IMR-90 (cell line): ENCODE data around the gene BTBD9. TPM values are rescaled to one million over a fixed set of nuclear protein-coding genes. Genes with fewer than 3 reads are reported as not detected.

Source experiments
- ATAC-seq: fragments of 200-7000 bp; cut with Tn5 transposase; 2 replicates; pipeline ENCODE4 v1.9.1; 2020; ENCODE audit warnings: low read depth, mild to moderate bottlenecking, moderate library complexity
- BruUV-seq: library from RNA; stranded (reverse); fragments of 400-500 nt; replicated peaks from 2 replicates; lab custom pipeline; 2021; lab: Mats Ljungman, UMichigan
- CTCF ChIA-PET: fragments of 300-600 bp; formaldehyde crosslinking; extraction: SDS; loops from one replicate; lab custom pipeline; 2021; ENCODE audit warnings: antibody characterized with exemption; lab: Yijun Ruan, JAX
- POLR2A ChIA-PET: fragments of 300-600 bp; sonication (Branson Sonifier 250); formaldehyde crosslinking; loops from one replicate; lab custom pipeline; 2022; ENCODE audit warnings: antibody characterized with exemption; ENCODE audit not compliant: unreplicated experiment; lab: Charles Lee
- DNase-seq: peaks from one replicate; pipeline ENCODE4 v3.0.0; 2013
- H2AFZ ChIP-seq: replicated peaks from 2 replicates; pipeline ENCODE3; 2013; ENCODE audit warnings: low read length, mild to moderate bottlenecking; ENCODE audit not compliant: poor library complexity
- H2AK5ac ChIP-seq: 2 replicates; pipeline ENCODE4 v1.6.1; 2013; ENCODE audit warnings: low read depth, low read length, inconsistent platforms
- H2AK9ac ChIP-seq: replicated peaks from 2 replicates; pipeline ENCODE3; 2013; ENCODE audit warnings: mild to moderate bottlenecking, low read depth, low read length, moderate library complexity; ENCODE audit not compliant: poor library complexity
- H2BK120ac ChIP-seq: 2 replicates; pipeline ENCODE4 v1.6.1; 2013; ENCODE audit warnings: low read depth, low read length, inconsistent platforms
- H2BK15ac ChIP-seq: 3 replicates; pipeline ENCODE4 v1.6.1; 2013; ENCODE audit warnings: low read depth, low read length, inconsistent platforms
- H2BK20ac ChIP-seq: 2 replicates; pipeline ENCODE4 v1.6.1; 2013; ENCODE audit warnings: low read depth, mild to moderate bottlenecking, inconsistent platforms, low read length, moderate library complexity
- H2BK5ac ChIP-seq: 2 replicates; pipeline ENCODE4 v1.6.1; 2013; ENCODE audit warnings: mild to moderate bottlenecking, low read depth, low read length, inconsistent platforms; ENCODE audit not compliant: poor library complexity, severe bottlenecking
- H3K14ac ChIP-seq: replicated peaks from 2 replicates; pipeline ENCODE4 v1.6.1; 2013; ENCODE audit warnings: low read depth, low read length, inconsistent platforms
- H3K18ac ChIP-seq: 2 replicates; pipeline ENCODE4 v1.6.1; 2013; ENCODE audit warnings: low read depth, low read length, control low read depth
- H3K23ac ChIP-seq: 2 replicates; pipeline ENCODE4 v1.6.1; 2013; ENCODE audit warnings: low read depth, low read length, inconsistent platforms
- H3K27ac ChIP-seq: 2 replicates; pipeline ENCODE4 v1.5.1; 2013; ENCODE audit warnings: mild to moderate bottlenecking, control low read depth, low read length; ENCODE audit not compliant: insufficient read depth
- H3K27me3 ChIP-seq: 2 replicates; pipeline ENCODE4 v1.6.1; 2013; ENCODE audit warnings: low read length; ENCODE audit not compliant: control insufficient read depth, insufficient read depth
- H3K36me3 ChIP-seq: 2 replicates; pipeline ENCODE4 v1.6.1; 2013; ENCODE audit warnings: low read length, mixed read lengths; ENCODE audit not compliant: control insufficient read depth, insufficient read depth
- H3K4ac ChIP-seq: 2 replicates; pipeline ENCODE4 v1.6.1; 2013; ENCODE audit warnings: low read depth, low read length, inconsistent platforms
- H3K4me1 ChIP-seq: 2 replicates; pipeline ENCODE4 v1.6.1; 2013; ENCODE audit warnings: low read length, mixed read lengths; ENCODE audit not compliant: control insufficient read depth, insufficient read depth
- H3K4me2 ChIP-seq: 2 replicates; pipeline ENCODE4 v1.6.1; 2013; ENCODE audit warnings: low read depth, mild to moderate bottlenecking, control low read depth, low read length, moderate library complexity
- H3K4me3 ChIP-seq: 2 replicates; pipeline ENCODE4 v1.5.1; 2013; ENCODE audit warnings: low read depth, mild to moderate bottlenecking, control low read depth, low read length, moderate library complexity; ENCODE audit not compliant: insufficient read depth
- H3K56ac ChIP-seq: 2 replicates; pipeline ENCODE4 v1.6.1; 2013; ENCODE audit warnings: low read length, inconsistent platforms; ENCODE audit not compliant: insufficient read depth; ENCODE audit errors: extremely low read depth
- H3K79me1 ChIP-seq, 2 experiments: 2 replicates each; pipeline ENCODE4 v1.6.1; 2013; ENCODE audit warnings: low read length in 2 of 2, inconsistent platforms in 1 of 2, low read depth in 1 of 2
- H3K9ac ChIP-seq: 2 replicates; pipeline ENCODE4 v1.6.1; 2013; ENCODE audit warnings: low read depth, low read length, control low read depth
- H3K9me1 ChIP-seq: 2 replicates; pipeline ENCODE4 v1.6.1; 2013; ENCODE audit warnings: low read length, inconsistent platforms; ENCODE audit not compliant: insufficient read depth
- H3K9me3 ChIP-seq: 2 replicates; pipeline ENCODE4 v1.6.1; 2013; ENCODE audit warnings: low read length; ENCODE audit not compliant: control insufficient read depth, insufficient read depth
- H4K20me1 ChIP-seq: 2 replicates; pipeline ENCODE4 v1.6.1; 2013; ENCODE audit warnings: low read length, inconsistent platforms; ENCODE audit not compliant: insufficient read depth
- H4K5ac ChIP-seq: 2 replicates; pipeline ENCODE4 v1.6.1; 2013; ENCODE audit warnings: mild to moderate bottlenecking, low read depth, low read length, control low read depth
- H4K8ac ChIP-seq, 2 experiments: 2 replicates each; pipeline ENCODE4 v1.6.1; 2013; ENCODE audit warnings: low read depth in 2 of 2, low read length in 2 of 2, control low read depth in 1 of 2, inconsistent platforms in 1 of 2
- H4K91ac ChIP-seq: 2 replicates; pipeline ENCODE4 v1.6.1; 2013; ENCODE audit warnings: low read depth, low read length, inconsistent platforms; ENCODE audit not compliant: insufficient read depth
- CEBPB ChIP-seq: IDR thresholded peaks from 2 replicates; pipeline ENCODE4 v1.6.1; 2012; ENCODE audit warnings: low read depth, low read length, improper control_type of control experiment
- RFX5 ChIP-seq: IDR thresholded peaks from 2 replicates; pipeline ENCODE4 v1.8.0; 2012; ENCODE audit warnings: low read depth, mild to moderate bottlenecking, low read length, moderate library complexity
- WGBS, 2 experiments: methylation state at CpG; one replicate each; pipeline versions ENCODE4 v1.1.5 to v1.1.7; 2013; ENCODE audit warnings: missing lambda C conversion rate in 2 of 2; ENCODE audit not compliant: insufficient read length in 1 of 2; ENCODE audit errors: extremely low coverage in 2 of 2; 5-methylcytosine and 5-hydroxymethylcytosine counted together
- dilution Hi-C: fragments of 300-500 bp; cut with HindIII; formaldehyde crosslinking; loops from one replicate; pipeline ENCODE4 v1.14.3; 2018; ENCODE audit warnings: low sequenced_read_pairs; ENCODE audit not compliant: unreplicated experiment
- in situ Hi-C: fragments of 300-500 bp; cut with MboI; formaldehyde crosslinking; loops from 3 replicates; pipeline ENCODE4 v1.14.3; 2019; ENCODE audit warnings: low sequenced_read_pairs, inconsistent platforms, mixed read lengths
- intact Hi-C: fragments of 100-400 bp; cut with micrococcal nuclease; formaldehyde crosslinking; loops from 2 replicates; pipeline ENCODE4 v1.10.0; 2022
- polyA plus RNA-seq, 3 experiments: library from polyadenylated mRNA; depleted of rRNA; stranded (reverse); fragments of >200 nt; gene quantifications; 2 replicates each; pipeline ENCODE4 v1.2.3, GENCODE V29; 2012; ENCODE audit warnings: low replicate concordance in 1 of 3
- total RNA-seq: library from RNA; depleted of rRNA; stranded (reverse); fragments of >200 nt; gene quantifications from 2 replicates; pipeline ENCODE4 v1.2.3, GENCODE V29; 2012

Gene BTBD9
- total and polyA plus RNA-seq, 2 of the 4 experiments (the other 2 are of a cell fraction) = 4.1 to 22.0 TPM

DNA sequence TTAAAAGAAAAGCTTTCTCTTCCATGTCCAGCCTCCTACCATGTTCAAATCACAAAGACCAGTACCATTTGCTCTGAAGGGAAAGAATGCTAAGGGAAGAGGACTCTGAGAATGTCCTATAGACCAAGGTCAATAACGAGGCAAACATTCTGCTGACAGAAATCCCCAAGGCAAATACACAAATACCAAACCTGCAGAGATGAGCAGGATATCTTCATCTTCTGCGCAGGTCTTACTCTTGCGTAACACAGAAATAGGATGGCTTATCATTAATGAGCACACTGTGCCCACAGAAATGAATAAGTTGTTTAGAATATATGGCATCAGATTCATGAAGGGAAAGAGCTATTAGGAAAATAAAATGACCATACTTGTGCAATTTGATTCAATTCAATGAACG lies 137.3 kb downstream of the BTBD9 start:
- H3K27ac ChIP-seq = no peak overlapping the region
- H3K14ac ChIP-seq = no peak overlapping the region
- H3K4me2 ChIP-seq = no peak overlapping the region
- H3K4me3 ChIP-seq = no peak overlapping the region
- no peak for TF ChIP-seq RFX5
- peak; percentile 81 for TF ChIP-seq CEBPB
- H3K4ac ChIP-seq = no peak overlapping the region
- ATAC-seq (no peak), DNase-seq (no peak)
- H2AFZ ChIP-seq = no peak overlapping the region
- H2AK5ac ChIP-seq = no peak overlapping the region
- intact Hi-C loops = no loop called here
- ChIA-PET POLR2A (no interaction called here), CTCF (interaction anchor here (0.5 kb wide), 1 partner anchor 633 kb away, joined by 7 read pairs; no protein-coding TSS in a partner anchor)
- no CpG with 5 or more reads among the region's 4 CpGs for WGBS, 2 experiments
- no peak overlapping the region for H2BK5ac ChIP-seq
- no peaks in the 10 kb centered on the region for H3K27me3 ChIP-seq
- no peak overlapping the region for H4K91ac ChIP-seq
- no peaks in the 10 kb centered on the region for H3K9me3 ChIP-seq
- in situ Hi-C loops = no loop called here
- no peak overlapping the region for H2BK20ac ChIP-seq
- no peak overlapping the region for H3K56ac ChIP-seq
- no peak overlapping the region for H2BK15ac ChIP-seq
- no peaks in the 10 kb centered on the region for H3K9me1 ChIP-seq
- no peaks in the 10 kb centered on the region for H4K20me1 ChIP-seq
- H3K18ac ChIP-seq = no peak overlapping the region
- no peak overlapping the region for H2BK120ac ChIP-seq
- no peak overlapping the region for H2AK9ac ChIP-seq
- no peak overlapping the region for H4K8ac ChIP-seq
- dilution Hi-C loops = no loop called here
- no peaks in the 10 kb centered on the region for H3K4me1 ChIP-seq
- no peaks in the 10 kb centered on the region for H3K36me3 ChIP-seq
- no peak overlapping the region for H4K5ac ChIP-seq
- no peak overlapping the region for H3K9ac ChIP-seq
- no TSS peak for BruUV-seq
- H3K79me1 ChIP-seq = no peaks in the 10 kb centered on the region
- H3K23ac ChIP-seq = no peak overlapping the region
